RCC 7860 (cell line): ENCODE measurements around the gene CMBL.
"Not testable (repeated sequence)": the region's sequence is repeated elsewhere in the genome, so short reads cannot be mapped to it uniquely, and the experiment has no call there.

ENCODE experiments used
- DNase-seq: peaks from one replicate; pipeline ENCODE4 v3.0.0-alpha.2; 2015; ENCODE audit warnings: low spot score
- FAIRE-seq: peaks from 2 replicates; lab custom pipeline; 2012; peaks lifted over from hg19 to GRCh38; lab: Jason Lieb, UNC

The CMBL gene

GRCh38 chr5:10307206-10308148, at the start of gene CMBL:
CMBL (minus strand) TSS chr5:10307902; CDS start chr5:10290762, 17,140 bp downstream.
- DNase-seq (peak; percentile 56), FAIRE-seq (no peak)

- DNase-seq: peak; percentile 25
- peak; percentile 62 for FAIRE-seq
Measured at GRCh38 chr5:10355071-10355889, 47.6 kb upstream of the CMBL start.

- DNase-seq: peak; percentile 39
- FAIRE-seq: no peak
Measured at GRCh38 chr5:10354048-10354872, 46.6 kb upstream of the CMBL start.

DNA sequence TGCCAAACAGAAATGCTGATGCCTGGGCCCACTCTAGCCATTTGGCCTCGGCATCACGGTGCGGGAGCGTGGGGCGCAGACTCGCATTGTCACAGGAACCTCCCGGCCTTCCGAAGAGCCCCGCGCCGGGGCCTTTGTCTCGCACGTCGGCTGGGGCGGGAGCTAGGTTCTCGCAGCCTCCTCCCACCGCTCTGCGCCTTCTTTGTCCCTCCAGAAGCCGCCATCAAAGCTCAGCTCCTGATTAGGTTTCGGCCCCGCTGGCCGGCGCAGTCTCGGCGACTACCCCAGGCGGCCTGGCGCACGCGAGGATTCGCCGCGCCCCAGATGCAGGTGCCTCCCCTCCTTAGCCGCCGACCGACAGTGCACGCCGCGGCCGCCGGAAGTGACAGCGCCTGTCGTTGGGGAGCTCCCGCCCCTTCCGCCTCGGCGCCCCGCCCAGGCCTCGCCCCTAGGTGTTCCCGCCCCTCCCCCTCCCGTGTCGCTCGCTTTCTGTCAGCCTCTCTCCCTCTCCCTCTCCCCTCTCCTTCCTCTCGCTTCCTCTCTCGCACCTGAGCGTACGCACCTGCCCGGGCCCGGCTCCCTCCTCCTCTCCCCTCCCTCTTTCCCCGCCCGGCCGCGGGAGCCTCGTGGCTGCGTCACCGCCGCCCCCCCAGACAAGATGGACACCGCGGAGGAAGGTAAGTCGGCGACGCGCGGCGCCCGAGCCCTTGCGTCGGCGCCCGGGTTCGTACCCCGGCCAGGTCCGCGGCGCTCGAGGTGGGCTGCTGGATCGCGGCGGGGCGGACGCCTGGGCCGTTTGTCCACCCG, 45.7 kb upstream of the CMBL start, which contains the start of gene MARCHF6:
TSS of gene MARCHF6 (plus strand) at position 455 of the 807 bp plus-strand sequence. CDS start at position 659, 204 bp downstream.
- DNase-seq (peak; percentile 90), FAIRE-seq (no peak)

DNA sequence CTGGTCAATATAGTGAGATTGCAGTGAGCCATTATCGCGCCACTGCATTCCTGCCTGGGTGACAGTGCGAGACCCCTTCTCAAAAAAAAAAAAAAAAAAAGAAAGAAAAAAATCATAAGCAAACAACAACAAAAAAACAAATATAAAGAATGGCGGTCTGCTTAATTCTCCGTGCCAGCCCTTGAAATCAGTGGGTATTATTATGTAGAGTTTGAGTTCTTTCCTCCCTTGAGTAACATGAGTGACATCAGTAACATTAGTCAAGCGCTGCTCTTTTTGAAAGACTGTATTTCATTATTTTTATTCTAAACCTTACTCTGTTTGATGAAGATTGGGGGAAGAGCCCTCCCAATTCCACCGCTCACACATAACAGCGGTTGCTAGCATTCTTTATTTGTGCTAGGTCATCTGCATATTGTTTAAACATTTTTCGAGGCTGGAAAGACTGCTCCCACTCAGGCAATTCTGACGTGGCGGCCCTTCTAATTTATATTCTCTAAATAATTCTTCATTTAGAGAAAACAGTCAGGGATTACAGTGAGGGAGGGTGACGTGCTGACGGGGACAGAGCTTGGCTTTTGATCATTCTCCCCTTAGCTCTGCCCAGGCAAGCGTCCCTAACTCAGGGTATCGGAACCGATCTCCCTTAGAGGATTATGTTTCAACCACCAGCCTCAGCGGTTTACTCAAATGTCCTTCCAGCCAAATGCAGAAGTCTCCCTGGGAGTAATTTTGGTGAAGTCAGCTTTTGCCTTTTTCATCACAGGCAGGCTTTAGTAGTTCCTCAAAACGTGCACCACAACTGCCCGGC, 44.9 kb upstream of the CMBL start:
- no peak for FAIRE-seq
- DNase-seq: no peak

GRCh38 chr5:10351919-10352318, 44.2 kb upstream of the CMBL start:
- no peak for DNase-seq
- FAIRE-seq: no peak

- FAIRE-seq: no peak
Measured at GRCh38 chr5:10351199-10351905, 43.6 kb upstream of the CMBL start.

GRCh38 chr5:10348258-10348657, 40.6 kb upstream of the CMBL start:
- FAIRE-seq (no peak), DNase-seq (no peak)

More at GRCh38 chr5:10351199-10351905, 43.6 kb upstream of the CMBL start:
- peak; percentile 60 for DNase-seq

DNA sequence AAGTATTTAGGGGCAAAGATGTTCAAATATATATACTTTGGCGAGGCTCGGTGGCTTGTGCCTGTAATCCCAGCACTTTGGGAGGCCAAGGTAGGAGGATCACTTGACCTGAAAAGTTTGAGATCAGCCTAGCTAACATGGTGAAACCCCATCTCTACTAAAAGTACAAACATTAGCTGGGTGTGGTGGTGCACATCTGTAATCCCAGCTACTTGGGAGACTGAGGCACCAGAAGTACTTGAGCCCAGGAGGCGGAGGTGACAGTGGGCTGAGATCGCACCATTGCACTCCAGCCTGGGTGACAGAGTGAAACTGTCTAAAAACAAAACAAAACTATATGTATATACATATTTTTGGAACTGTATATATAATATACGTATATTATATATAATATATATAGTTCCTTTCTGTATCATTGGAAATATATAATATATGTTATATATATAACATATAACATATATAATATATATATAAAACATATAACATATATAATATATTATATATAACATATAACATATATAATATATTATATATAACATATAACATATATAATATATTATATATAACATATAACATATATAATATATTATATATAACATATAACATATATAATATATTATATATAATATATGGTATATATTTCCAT, 36.9 kb upstream of the CMBL start:
- DNase-seq, FAIRE-seq: not testable (repeated sequence)

GRCh38 chr5:10343486-10343885, 35.8 kb upstream of the CMBL start:
- FAIRE-seq (no peak), DNase-seq (no peak)

GRCh38 chr5:10339958-10340357, 32.3 kb upstream of the CMBL start:
- FAIRE-seq: no peak

DNA sequence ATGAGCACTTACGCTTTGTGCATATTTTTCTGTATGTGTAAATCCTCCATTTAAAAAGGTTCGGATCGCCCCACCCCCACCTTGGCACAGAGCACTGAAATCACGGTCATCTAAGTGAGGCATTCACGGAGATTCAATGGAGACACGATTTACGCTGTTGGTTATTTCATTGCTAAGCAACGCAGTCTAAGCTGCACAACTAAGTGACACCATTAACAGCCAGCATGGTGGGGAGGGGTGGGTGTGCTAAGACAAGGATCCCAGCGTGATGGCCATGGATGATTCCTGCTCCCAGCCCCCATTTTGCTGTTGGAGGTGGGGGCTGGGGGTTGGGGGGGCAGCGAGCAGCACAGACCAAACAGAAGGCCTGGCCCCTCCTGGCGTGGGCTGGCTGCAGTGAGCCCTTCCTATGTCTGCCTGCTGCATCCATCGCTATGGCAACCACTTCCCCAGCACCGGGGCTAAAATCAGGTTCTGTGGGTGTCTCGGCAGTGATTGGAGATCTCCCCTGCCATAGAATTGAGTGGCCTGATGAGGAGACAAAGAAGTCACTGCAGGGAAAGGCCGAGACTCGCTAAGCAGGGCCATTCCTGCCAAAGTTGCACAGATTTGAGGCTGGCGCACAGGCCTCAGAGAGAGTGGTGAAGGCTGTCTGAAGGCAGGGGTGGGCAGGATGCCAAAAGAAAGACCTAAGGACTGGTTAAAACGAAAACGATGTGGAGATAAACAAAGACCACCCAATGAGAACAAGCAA, 31.5 kb upstream of the CMBL start:
- DNase-seq: no peak
- FAIRE-seq: no peak

More at GRCh38 chr5:10339958-10340357, 32.3 kb upstream of the CMBL start:
- DNase-seq: no peak

GRCh38 chr5:10338686-10339057, 31.0 kb upstream of the CMBL start:
- DNase-seq (no peak), FAIRE-seq (no peak)

DNA sequence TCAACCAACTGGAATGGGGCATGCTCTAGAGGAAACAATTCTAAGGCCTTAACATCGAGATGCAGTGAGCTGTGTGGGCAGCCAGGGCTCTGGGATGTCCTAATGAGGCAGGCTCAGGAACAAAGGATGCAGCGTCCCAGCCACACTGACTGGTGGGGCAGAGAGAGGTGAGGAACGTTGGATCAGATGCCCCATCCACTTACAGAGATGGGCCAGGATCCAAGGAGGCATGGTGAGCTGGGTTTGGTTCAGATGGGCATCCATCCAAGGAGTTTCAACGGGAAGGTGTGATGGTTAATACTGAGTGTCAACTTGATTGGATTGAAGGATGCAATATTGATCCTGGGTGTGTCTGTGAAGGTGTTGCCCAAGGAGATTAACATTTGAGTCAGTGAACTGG, 30.3 kb upstream of the CMBL start:
- FAIRE-seq (no peak), DNase-seq (no peak)

DNA sequence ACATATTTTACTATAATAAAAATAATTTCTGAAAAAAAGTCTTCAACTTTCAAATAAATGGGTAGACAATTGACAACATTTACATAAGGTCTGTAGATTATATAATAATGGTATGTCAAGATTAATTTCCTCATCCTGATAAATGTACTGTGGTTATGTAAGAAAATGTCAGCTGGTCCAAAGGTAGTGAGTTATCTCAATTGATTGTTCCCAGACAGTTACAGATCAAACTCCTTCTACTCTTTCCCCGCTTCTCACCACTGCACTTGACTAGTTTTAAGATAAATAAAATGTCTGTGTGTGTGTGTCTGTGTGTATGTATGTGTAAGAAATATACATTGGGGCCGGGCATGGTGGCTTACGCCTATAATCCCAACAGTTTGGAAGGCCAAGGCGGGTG, 29.4 kb upstream of the CMBL start:
- FAIRE-seq (no peak), DNase-seq (no peak)

DNA sequence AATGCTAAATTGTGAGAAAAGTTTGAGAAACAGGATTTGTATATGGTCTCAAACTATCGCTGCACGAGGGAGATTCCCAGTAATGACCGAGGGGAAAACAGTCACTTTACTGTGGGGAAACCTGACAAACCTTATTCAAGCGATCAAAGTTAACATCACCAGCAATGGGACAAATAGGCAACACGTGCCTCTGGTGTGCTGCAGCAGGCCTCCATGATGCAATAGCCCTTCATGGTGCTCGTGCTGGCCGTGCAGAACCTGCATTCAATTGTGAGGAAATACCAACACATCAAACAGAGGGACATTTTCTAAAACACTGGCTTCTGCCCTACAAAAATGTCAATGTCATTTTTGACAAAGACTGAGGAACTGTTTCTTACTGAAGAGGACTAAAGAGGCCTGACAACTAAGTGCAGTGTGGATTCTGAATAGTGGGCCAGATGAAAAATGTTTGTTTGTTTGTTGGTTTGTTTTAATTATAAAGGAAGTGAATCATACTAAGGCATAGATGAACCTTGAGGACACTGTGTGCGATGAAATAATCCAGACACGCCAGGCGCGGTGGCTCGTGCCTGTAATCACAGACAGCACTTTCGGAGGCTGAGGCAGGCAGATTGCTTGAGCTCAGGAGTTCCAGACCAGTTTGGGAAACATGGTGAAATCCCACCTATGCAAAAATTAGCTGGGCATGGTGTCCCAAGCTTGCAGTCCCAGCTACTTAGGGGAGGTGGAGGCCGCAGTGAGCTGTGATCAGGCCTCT, 28.2 kb upstream of the CMBL start:
- FAIRE-seq (no peak), DNase-seq (no peak)
